Right renal cortex interstitium (tissue), 3 donors: ENCODE measurements around the gene CGRRF1. TPM values are rescaled to one million over a fixed set of nuclear protein-coding genes. Genes with fewer than 3 reads are reported as not detected.

ENCODE experiments used
- DNase-seq, 3 donors: peaks; one replicate each; pipeline ENCODE4 v3.0.0-alpha.2; 2013; ENCODE audit warnings: low read depth in 3 of 3, low spot score in 2 of 3
- polyA plus RNA-seq, 3 donors: library from polyadenylated mRNA; unstranded; fragments of 120-200 nt; gene quantifications; one replicate each; pipeline ENCODE4 v1.2.1, GENCODE V29; 2013; ENCODE audit not compliant: insufficient read length in 3 of 3

Gene CGRRF1
- polyA plus RNA-seq, 3 donors: 33.9 to 42.7 (median 39.7) TPM

DNA sequence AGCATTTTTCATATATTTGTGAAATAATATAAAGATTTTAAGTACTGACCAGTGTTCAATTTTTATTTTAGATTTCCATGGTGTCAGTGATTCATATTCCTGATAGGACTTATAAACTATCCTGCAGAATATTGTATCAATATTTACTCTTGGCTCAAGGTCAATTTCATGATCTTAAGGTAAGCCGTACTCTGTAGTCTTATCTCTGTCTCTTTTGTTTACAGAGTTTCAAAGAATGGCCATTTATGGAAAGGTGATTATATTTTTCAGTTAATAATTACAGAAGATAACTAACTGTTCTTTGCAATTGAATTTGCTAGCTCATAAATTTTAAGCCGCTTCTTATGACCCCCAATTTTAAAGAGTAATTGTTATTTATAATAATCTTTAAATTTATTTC is 27.9 kb downstream of the CGRRF1 start:
- no peak for DNase-seq

GRCh38 chr14:54538055-54538454 is 28.3 kb downstream of the CGRRF1 start:
- DNase-seq: no peak

- no peak for DNase-seq
Measured at GRCh38 chr14:54547583-54547982, 37.9 kb downstream of the CGRRF1 start.

GRCh38 chr14:54548491-54548890 is 38.8 kb downstream of the CGRRF1 start:
- no peak for DNase-seq

- no peak for DNase-seq
Measured at GRCh38 chr14:54549862-54550261, 40.2 kb downstream of the CGRRF1 start.

DNA sequence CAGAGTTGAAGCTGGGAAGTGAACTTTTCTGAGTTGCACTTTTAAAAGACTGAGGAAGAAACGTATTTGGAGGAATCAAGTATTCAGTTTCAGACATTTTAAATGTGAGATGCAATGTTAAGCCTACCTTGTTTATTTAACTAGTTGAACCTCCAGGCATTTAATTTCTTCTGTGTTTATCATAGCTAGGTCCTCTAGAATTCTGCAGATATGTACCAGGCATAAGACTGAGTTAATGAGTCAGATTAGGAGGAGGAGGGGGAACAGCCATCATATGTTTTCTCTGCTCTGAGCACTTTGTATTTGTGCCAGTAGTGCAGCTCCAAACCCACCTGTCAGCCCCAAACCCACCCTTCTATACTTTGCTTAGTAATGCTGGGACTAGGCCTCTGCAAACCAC is 40.8 kb downstream of the CGRRF1 start:
- DNase-seq: no peak

DNA sequence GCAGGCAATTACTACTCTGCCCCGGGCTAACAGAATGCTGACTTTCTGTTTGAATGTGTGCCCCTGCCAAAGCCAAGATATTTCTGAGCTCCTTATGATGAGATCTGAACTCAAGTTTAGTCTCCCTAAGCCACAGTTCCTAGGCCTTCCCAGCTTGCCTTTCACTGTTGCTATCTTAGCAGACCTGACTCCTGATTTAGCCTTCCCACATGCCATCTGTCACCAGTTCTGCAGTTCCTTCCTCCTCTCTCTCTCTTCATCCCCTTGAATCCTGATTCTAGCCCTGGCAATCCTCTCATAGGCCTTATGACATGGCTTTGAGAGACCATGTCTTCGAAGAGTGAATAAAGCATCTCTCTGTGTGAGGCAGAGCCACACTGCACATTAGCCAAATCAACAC is 44.7 kb downstream of the CGRRF1 start:
- no peak for DNase-seq

GRCh38 chr14:54555651-54556050 is 45.9 kb downstream of the CGRRF1 start:
- DNase-seq: no peak

DNA sequence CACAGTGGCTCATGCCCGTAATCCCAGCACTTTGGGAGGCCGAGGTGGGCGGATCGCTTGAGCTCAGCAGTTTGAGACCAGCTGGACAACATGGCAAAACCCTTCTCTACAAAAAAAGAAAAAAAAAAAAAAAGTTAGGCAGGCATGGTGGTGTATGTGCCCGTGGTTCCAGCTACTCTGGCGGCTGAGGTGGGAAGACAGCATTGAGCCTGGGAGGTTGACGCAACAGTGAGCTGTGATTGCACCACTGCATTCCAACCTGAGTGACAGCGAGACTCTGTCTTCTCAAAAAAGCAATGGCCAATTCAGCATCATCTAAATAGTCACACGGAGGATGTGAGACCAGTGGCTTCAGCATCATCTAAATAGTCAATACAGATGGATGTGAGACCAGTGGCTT is 46.8 kb downstream of the CGRRF1 start:
- no peak for DNase-seq

DNA sequence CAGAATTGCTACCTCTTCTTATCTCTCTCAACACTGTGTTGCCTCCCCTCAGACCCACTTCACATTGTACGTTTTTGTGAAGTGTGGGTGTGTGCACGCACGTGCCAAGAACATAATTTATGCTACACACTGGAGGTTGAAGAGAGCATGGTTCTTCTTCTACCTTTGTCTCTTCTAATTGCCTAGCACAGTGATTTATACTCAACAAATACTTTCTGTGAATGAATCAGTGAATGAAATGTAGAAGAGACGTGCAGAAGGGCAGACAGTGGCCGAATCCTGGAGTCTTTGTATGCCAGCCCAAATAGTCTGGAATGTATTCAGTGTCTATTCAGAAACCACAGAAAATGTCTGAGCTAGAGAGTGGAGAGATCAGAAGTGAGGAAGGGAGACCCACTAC is 52.6 kb downstream of the CGRRF1 start:
- DNase-seq: no peak

GRCh38 chr14:54564071-54564867 is 54.6 kb downstream of the CGRRF1 start:
- peak; percentile 31 to 52 (median 33) for DNase-seq

DNA sequence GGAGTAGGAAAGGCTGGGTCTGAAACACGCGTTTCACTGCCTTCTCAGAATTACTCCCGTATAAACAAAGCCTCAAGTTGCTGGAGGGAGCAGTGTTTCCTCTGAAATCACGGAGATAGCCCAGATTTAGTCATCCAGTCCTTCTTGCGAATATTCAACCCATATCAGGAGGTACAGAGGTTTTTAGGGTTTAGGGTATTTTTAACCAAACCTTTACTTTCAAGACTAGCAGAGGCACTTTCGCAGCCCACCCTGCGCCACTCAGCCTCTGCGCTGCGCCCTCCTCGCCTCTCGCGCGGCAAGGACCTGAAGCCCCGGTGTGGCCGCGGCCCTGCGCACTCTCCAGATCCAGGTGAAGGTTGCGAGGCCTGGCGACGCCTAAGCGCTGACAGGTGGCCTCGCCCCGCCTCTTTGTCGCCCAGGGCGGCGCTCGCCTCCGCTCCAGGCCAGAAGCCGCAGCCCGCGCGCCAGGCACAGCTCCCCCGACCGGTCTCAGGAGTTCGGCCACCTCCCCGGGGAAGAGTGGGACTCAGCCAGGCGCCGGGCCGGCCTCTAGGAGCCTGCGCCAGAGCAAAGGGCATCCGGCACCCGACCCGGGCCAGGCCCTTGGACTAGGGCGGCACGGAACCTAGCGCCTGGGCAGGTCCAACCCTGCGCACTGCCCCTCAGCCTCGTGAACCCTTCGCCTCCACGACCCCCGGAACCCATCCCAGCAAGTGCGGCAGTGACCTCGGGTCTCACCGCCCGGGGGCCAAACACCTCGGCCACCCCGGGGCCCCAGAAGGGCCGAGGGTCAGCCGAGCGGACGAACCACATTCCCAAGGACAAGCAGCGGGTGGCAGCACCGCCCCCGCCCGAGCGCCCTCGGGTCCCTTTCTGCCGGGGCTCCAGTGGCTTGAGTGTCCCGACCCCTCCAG is 55.4 kb downstream of the CGRRF1 start:
- peak; percentile 42 to 47 (median 45) for DNase-seq

DNA sequence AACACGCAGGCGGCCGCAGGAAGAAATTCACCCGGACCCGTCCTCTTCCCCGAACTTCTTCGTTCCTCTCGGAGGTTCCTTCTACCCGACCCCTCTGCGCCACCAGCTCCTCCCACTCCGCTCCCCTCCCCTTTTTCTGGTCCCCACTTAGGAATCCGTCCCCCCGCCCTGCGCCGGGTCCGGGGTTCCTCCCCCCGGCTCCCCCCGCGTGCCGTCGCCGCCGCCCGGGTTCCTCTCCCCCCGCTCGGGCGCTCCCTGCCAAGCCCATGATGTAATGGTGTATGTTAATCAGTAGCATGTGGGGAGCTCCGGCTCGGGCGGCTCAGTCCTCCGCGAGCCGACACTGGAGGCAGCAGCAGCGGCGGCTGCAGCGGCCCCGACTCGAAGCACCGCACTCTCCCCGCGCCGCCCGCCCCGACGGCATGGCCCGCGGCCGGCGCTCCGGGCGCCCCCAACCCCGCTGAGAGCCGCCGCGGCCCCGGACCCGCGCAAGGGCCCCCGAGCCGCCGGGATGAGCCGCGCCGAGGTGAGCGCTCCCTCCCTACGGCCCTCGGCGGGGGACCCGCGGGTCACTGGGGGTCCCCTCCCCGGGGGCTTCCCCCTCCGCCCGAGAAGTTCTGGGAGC is 56.2 kb downstream of the CGRRF1 start:
- peak; percentile 60 to 82 (median 79) for DNase-seq

DNA sequence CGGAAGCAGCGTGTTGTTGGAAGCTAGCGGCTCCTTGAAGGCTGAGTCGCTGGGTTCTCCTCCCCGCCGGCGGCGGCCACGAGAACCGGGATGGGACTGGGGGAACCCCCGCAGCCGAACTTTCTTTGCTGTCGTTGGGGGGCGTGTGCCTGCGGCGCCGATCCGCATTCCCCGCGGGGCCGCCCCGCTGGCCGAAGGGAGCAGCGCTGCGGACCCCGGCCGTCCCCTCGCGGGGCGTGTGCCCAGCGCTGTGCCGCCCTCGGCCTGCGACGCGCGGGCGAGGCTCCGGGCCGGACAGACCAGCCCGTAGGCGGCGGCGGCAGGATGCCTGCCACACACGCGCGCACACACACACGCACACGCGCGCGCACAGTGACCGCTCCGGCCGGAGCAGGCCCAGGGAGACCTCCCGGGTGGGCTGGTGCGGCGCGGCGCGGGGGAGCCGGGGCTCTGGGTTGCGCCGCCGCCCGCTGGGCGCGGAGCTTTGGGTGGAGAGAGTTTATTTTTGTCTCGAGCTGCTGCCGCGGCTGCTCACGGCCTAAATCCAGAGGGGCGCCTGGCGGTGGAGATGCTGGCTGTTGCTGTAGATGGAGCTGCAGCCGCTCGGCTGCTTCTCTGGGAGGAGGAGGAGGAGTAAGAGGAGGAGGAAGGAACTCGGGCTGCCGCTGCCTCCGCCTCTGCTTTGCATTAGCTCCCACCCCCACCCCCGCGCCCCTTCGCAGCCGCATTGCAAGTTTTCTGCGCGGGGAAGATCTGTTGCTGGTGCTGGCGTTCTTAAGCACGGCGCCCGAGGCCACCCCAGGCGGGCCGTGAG is 56.9 kb downstream of the CGRRF1 start, which contains the start of gene SAMD4A:
SAMD4A (plus strand) TSS at position 719 of the 814 bp plus-strand sequence. CDS start 789 bp downstream, outside the sequence.
- peak; percentile 38 to 76 (median 58) for DNase-seq

GRCh38 chr14:54567224-54567638 is 57.5 kb downstream of the CGRRF1 start:
- DNase-seq: peak in 2 of 3 donors; percentile 38 to 41

GRCh38 chr14:54567639-54568561 is 58.2 kb downstream of the CGRRF1 start:
- DNase-seq: peak in 2 of 3 donors; percentile 31 to 40

GRCh38 chr14:54568821-54569595 is 59.3 kb downstream of the CGRRF1 start:
- DNase-seq: peak; percentile 35 to 62 (median 39)

GRCh38 chr14:54570047-54570446 is 60.3 kb downstream of the CGRRF1 start:
- DNase-seq: no peak
